Gastroesophageal sphincter (tissue), 4 donors: ENCODE results near the gene C2orf92. TPM values are rescaled to one million over a fixed set of nuclear protein-coding genes. Genes with fewer than 3 reads are reported as not detected.

Experiments used
- ATAC-seq: fragments of 150-250 bp; one replicate; pipeline ENCODE4 v1.9.1; 2016; ENCODE audit warnings: mild to moderate bottlenecking, moderate library complexity
- H3K27ac ChIP-seq, 4 donors: fragments of 200-600 bp; sonication (generic) in 3 of 4; 1 replicate in 3 of 4; 2 replicates in 1 of 4; pipeline ENCODE4 v1.5.1; 2016 to 2019
- H3K27me3 ChIP-seq: fragments of 200-600 bp; sonication (generic); one replicate; pipeline ENCODE4 v1.5.1; 2019
- H3K36me3 ChIP-seq, 2 donors: fragments of 200-600 bp; sonication (generic); one replicate each; pipeline ENCODE4 v1.5.1; 2019; ENCODE audit warnings: control low read depth in 1 of 2
- H3K4me1 ChIP-seq, 3 donors: fragments of 200-600 bp; sonication (generic); 1 replicate in 2 of 3; 2 replicates in 1 of 3; pipeline ENCODE4 v1.5.1; 2016 to 2019; ENCODE audit warnings: control low read depth in 2 of 3
- H3K4me3 ChIP-seq, 2 donors: fragments of 200-600 bp; sonication (generic); one replicate each; pipeline ENCODE4 v1.5.1; 2019; ENCODE audit warnings: mild to moderate bottlenecking in 1 of 2, moderate library complexity in 1 of 2
- H3K9me3 ChIP-seq, 3 donors: fragments of 200-600 bp; sonication (generic); one replicate each; pipeline ENCODE4 v1.5.1; 2017 to 2019; ENCODE audit warnings: control low read depth in 2 of 3
- CTCF ChIP-seq, 4 experiments: fragments of 200-600 bp in 2 of 4; fragments of 450-650 bp in 2 of 4; sonication (generic) in 1 of 4; IDR thresholded peaks; one replicate each; pipeline ENCODE4 v1.5.1; 2017 to 2019; ENCODE audit warnings: antibody characterized with exemption in 4 of 4, mild to moderate bottlenecking in 2 of 4, moderate library complexity in 2 of 4
- EP300 ChIP-seq: sonication (generic); formaldehyde crosslinking; IDR thresholded peaks from one replicate; pipeline ENCODE4 v1.6.1; 2017; ENCODE audit warnings: antibody characterized with exemption, mild to moderate bottlenecking
- POLR2A ChIP-seq, 2 donors: fragments of 450-650 bp; IDR thresholded peaks; one replicate each; pipeline ENCODE4 v1.6.1; 2017; ENCODE audit warnings: antibody characterized with exemption in 2 of 2, mild to moderate bottlenecking in 2 of 2, moderate library complexity in 1 of 2
- POLR2AphosphoS5 ChIP-seq: sonication (generic); formaldehyde crosslinking; IDR thresholded peaks from one replicate; pipeline ENCODE4 v1.6.1; 2017; ENCODE audit warnings: antibody characterized with exemption
- WGBS, 2 donors: methylation state at CpG; one replicate each; pipeline ENCODE4 v1.1.5; 2018; ENCODE audit warnings: low coverage in 1 of 2; 5-methylcytosine and 5-hydroxymethylcytosine counted together
- total RNA-seq, 4 donors: library from RNA; depleted of rRNA; stranded (reverse); fragments of >200 nt; gene quantifications; one replicate each; pipeline ENCODE4 v1.1.0, GENCODE V29; 2016

C2orf92 gene
- total RNA-seq, 4 donors from 2014 or later, result 1.5 to 6.7 (median 2.5) TPM

GRCh38 chr2:97718051-97718882, 48.8 kb downstream of the C2orf92 start:
- H3K27ac ChIP-seq, result no peak overlapping the region
- 64% methylated on average over 9 of the region's 21 CpGs; no CpG with 5 or more reads in 1 of the 2 donors for WGBS, 2 donors
- ATAC-seq, result no peak
- no peaks in the 10 kb centered on the region for H3K36me3 ChIP-seq
- no peaks in the 10 kb centered on the region for H3K9me3 ChIP-seq
- H3K27me3 ChIP-seq, result no peaks in the 10 kb centered on the region
- no peak for TF ChIP-seq CTCF (IDR thresholded peaks at IDR 0.05)
- no peak for TF ChIP-seq POLR2A (IDR thresholded peaks at IDR 0.05)
- TF ChIP-seq EP300, result no peak
- TF ChIP-seq POLR2AphosphoS5, result no peak
- no peak overlapping the region for H3K4me3 ChIP-seq
- no peaks in the 10 kb centered on the region for H3K4me1 ChIP-seq

DNA sequence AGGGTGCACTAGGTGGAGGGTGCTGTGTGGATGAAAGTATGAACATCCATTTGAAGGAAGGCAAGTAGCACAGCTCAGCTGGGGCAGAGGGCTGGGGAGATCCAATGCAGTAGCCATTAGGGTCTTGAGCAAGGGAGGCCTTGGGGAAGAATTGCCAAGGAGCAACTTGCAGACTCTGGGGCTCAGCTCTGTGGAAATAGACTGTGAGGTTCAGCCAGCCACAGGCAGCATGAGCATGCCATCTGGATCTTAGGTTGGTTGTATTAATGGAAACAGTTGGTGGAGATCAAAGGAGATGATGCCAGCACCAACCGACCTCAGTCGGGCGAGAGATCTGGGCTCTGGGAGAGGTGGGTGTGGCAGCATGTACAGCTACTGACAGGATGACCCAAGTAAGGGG, 49.4 kb downstream of the C2orf92 start:
- Histone ChIP-seq H3K36me3 (no peaks in the 10 kb centered on the region), H3K27me3 (peaks cover 5% of the 10 kb centered on the region), H3K9me3 (no peaks in the 10 kb centered on the region), H3K4me1 (no peaks in the 10 kb centered on the region), H3K4me3 (no peak overlapping the region), H3K27ac (no peak overlapping the region)
- WGBS, 2 donors, result 76% methylated on average over 3 of the region's 3 CpGs; no CpG with 5 or more reads in 1 of the 2 donors
- TF ChIP-seq EP300 (no peak), POLR2AphosphoS5 (no peak), POLR2A (IDR thresholded peaks at IDR 0.05) (no peak), CTCF (IDR thresholded peaks at IDR 0.05) (no peak)
- no peak for ATAC-seq

DNA sequence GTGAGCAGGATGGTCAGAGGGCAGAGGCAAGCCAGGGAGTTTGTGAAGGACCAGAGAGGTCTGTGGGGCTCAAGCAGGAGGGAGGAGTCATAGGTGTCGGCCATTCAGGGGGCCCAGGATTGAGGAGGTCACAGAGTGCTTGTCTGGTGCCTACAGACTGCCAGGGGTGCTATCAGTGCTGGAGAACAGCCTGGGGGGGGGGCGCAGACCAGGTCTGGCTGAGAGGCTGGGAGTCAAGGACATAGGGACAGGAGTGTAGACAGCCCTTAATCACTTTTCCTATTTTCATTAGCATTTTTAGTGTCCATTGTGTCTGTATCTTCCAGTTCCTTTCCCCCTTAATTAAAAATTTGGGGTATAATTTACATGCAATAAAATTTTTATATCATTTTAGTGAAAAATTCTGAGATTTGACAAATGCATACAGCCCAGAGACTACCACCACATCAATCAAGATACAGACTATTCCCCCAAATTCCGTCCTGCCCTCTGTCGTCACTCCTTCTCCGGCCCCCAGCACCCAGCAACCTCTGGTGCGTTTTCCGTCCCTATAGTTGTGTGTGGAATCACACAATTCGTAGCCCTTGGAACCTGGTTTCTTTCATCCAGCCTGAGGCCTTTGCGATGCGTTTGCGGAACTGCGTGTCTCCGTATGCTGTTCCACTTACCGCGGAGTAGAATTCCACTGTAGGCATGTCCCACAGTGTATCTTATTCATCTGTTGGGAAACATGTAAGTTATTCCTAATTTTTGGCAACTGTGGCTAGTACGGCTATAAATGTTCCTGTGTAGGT, 50.0 kb downstream of the C2orf92 start:
- WGBS, 2 donors, result 92 to 94% methylated on average over 13 to 16 of the region's 16 CpGs
- Histone ChIP-seq H3K4me3 (no peak overlapping the region), H3K4me1 (no peaks in the 10 kb centered on the region), H3K9me3 (no peaks in the 10 kb centered on the region), H3K27ac (no peak overlapping the region), H3K27me3 (peaks cover 11% of the 10 kb centered on the region), H3K36me3 (no peaks in the 10 kb centered on the region)
- ATAC-seq, result no peak
- no peak for TF ChIP-seq POLR2AphosphoS5
- TF ChIP-seq POLR2A (IDR thresholded peaks at IDR 0.05), result no peak
- TF ChIP-seq EP300, result no peak
- TF ChIP-seq CTCF (IDR thresholded peaks at IDR 0.05), result no peak

DNA sequence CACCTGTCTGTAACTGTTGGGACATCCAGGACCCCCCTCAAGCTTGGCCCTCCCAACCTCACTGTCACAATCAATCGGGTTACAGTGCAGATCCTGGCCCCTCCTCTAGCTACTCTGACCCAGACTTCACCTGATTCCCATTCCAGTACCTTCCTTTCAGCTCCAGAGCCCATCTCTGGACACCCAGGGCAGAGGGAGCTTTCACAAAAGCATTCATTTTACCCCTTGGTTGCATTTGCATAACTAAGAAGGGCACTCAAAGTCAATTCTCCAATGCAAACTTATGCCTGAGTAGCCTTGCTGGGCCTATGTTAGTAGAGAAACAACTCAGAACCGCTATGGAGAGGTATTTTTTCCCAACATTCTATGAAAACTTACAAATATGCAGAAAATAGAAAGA, 51.2 kb downstream of the C2orf92 start:
- H3K36me3 ChIP-seq, result no peaks in the 10 kb centered on the region
- H3K27ac ChIP-seq, result no peak overlapping the region
- H3K4me3 ChIP-seq, result no peak overlapping the region
- WGBS, 2 donors, result 62% methylated on average over 2 of the region's 2 CpGs; no CpG with 5 or more reads in 1 of the 2 donors
- H3K4me1 ChIP-seq, result no peaks in the 10 kb centered on the region
- H3K27me3 ChIP-seq, result peaks cover 20% of the 10 kb centered on the region
- H3K9me3 ChIP-seq, result no peaks in the 10 kb centered on the region
- no peak for ATAC-seq
- TF ChIP-seq CTCF (IDR thresholded peaks at IDR 0.05) (no peak), EP300 (no peak), POLR2AphosphoS5 (no peak), POLR2A (IDR thresholded peaks at IDR 0.05) (no peak)
